HepG2 (cell line): ENCODE data around the gene PRUNE1. TPM values are rescaled to one million over a fixed set of nuclear protein-coding genes. Genes with fewer than 3 reads are reported as not detected.

Experiments used
- ATM ChIP-seq: fragments of 450-650 bp; IDR thresholded peaks from 2 replicates; pipeline ENCODE4 v1.7.1; 2017; ENCODE audit warnings: mild to moderate bottlenecking, borderline replicate concordance
- CEBPB ChIP-seq: IDR thresholded peaks from 2 replicates; pipeline ENCODE4 v1.6.1; 2011; ENCODE audit warnings: low read depth, low read length, improper control_type of control experiment, borderline replicate concordance
- CHD4 ChIP-seq: fragments of 200-600 bp; sonication (generic); IDR thresholded peaks from 2 replicates; pipeline ENCODE4 v1.7.0; 2017; ENCODE audit warnings: mild to moderate bottlenecking, low read length, borderline replicate concordance
- FOXA1 ChIP-seq, 2 experiments: fragments of 450-650 bp in 1 of 2; sonication (generic) in 1 of 2; formaldehyde crosslinking in 1 of 2; IDR thresholded peaks; 2 replicates each; pipeline versions ENCODE4 v1.4.0 to v1.6.1; 2016 to 2020; ENCODE audit warnings: missing genetic modification reagents in 1 of 2
- NR2C2 ChIP-seq: sonication (generic); formaldehyde crosslinking; IDR thresholded peaks from 2 replicates; pipeline ENCODE4 v1.4.0; 2020; ENCODE audit warnings: missing genetic modification reagents, mild to moderate bottlenecking, moderate library complexity, borderline replicate concordance
- NR2F2 ChIP-seq: IDR thresholded peaks from 2 replicates; pipeline ENCODE4 v1.6.1; 2012; ENCODE audit warnings: low read depth, inconsistent platforms, borderline replicate concordance
- RXRB ChIP-seq: IDR thresholded peaks from 2 replicates; pipeline ENCODE4 v1.6.1; 2016; ENCODE audit warnings: borderline replicate concordance, missing genetic modification reagents, missing compliant biosample characterization
- SALL1 ChIP-seq: sonication (generic); formaldehyde crosslinking; IDR thresholded peaks from 2 replicates; pipeline ENCODE4 v1.8.0; 2022; ENCODE audit warnings: mild to moderate bottlenecking, missing genetic modification reagents
- STAG1 ChIP-seq: sonication (generic); formaldehyde crosslinking; IDR thresholded peaks from 2 replicates; pipeline ENCODE4 v1.4.0; 2020; ENCODE audit warnings: missing genetic modification reagents
- THAP11 ChIP-seq: IDR thresholded peaks from 2 replicates; pipeline ENCODE4 v1.6.1; 2016; ENCODE audit warnings: missing biosample characterization, missing genetic modification reagents
- TOE1 ChIP-seq: sonication (generic); formaldehyde crosslinking; IDR thresholded peaks from 2 replicates; pipeline ENCODE4 v1.4.0; 2020; ENCODE audit warnings: mild to moderate bottlenecking, missing genetic modification reagents
- XRCC5 ChIP-seq: fragments of 200-400 bp; formaldehyde crosslinking; optimal IDR thresholded peaks from 2 replicates; pipeline ENCODE3; 2017; ENCODE audit warnings: mild to moderate bottlenecking, low read length
- ZFP91 ChIP-seq: sonication (generic); formaldehyde crosslinking; IDR thresholded peaks from 2 replicates; pipeline ENCODE4 v1.9.0; 2022; ENCODE audit warnings: missing genetic modification reagents, mild to moderate bottlenecking, borderline replicate concordance
- ZIK1 ChIP-seq: sonication (generic); formaldehyde crosslinking; IDR thresholded peaks from 2 replicates; pipeline ENCODE4 v1.5.0; 2020; ENCODE audit warnings: mild to moderate bottlenecking, low read depth, missing genetic modification reagents, borderline replicate concordance
- ZNF10 ChIP-seq: sonication (generic); formaldehyde crosslinking; IDR thresholded peaks from 2 replicates; pipeline ENCODE4 v1.4.0; 2020; ENCODE audit warnings: mild to moderate bottlenecking, low read depth, missing genetic modification reagents, borderline replicate concordance
- ZNF263 ChIP-seq: sonication (generic); formaldehyde crosslinking; IDR thresholded peaks from 2 replicates; pipeline ENCODE4 v1.4.0; 2020; ENCODE audit warnings: missing genetic modification reagents
- ZNF326 ChIP-seq: sonication (generic); formaldehyde crosslinking; IDR thresholded peaks from 2 replicates; pipeline ENCODE4 v1.4.0; 2020; ENCODE audit warnings: missing genetic modification reagents, borderline replicate concordance
- ZNF761 ChIP-seq: sonication (generic); formaldehyde crosslinking; conservative IDR thresholded peaks from 2 replicates; pipeline ENCODE4 v1.4.0; 2020; ENCODE audit warnings: mild to moderate bottlenecking, missing genetic modification reagents
- polyA plus RNA-seq, 8 experiments: library from polyadenylated mRNA; depleted of rRNA in 3 of 8; stranded (reverse) in 7 of 8; unstranded in 1 of 8; fragments of >200 nt; fragmentation: Illumina TruSeq in 4 of 8; extraction: Trizol in 4 of 8; gene quantifications; 2 replicates each; pipeline versions ENCODE4 v1.2.1 to v1.2.3, GENCODE V29; 2011 to 2016; ENCODE audit warnings: low read depth in 4 of 8, missing spikeins in 1 of 8, mixed read lengths in 1 of 8; ENCODE audit not compliant: insufficient read depth in 1 of 8
- total RNA-seq, 5 experiments: library from RNA; depleted of rRNA; stranded (reverse); fragments of >200 nt; fragmentation: Illumina TruSeq; extraction: Trizol; gene quantifications; 2 replicates each; pipeline ENCODE4 v1.2.3, GENCODE V29; 2016; ENCODE audit warnings: low read depth in 1 of 5

The PRUNE1 gene
- total and polyA plus RNA-seq, 2 of the 13 experiments (the other 11 are each of a cell fraction or from before 2014, with no cell fraction given), result 19.0 to 31.9 TPM

- no peak for TF ChIP-seq THAP11
- no peak for TF ChIP-seq NR2C2
- TF ChIP-seq ZIK1 (CRISPR knock-in tag), result no peak
- TF ChIP-seq XRCC5, result peak; percentile 1
- TF ChIP-seq TOE1, result no peak
- no peak for TF ChIP-seq ZNF326 (CRISPR knock-in tag)
- TF ChIP-seq NR2F2, result peak; percentile 14
- TF ChIP-seq ZNF10 (CRISPR knock-in tag), result no peak
- no peak for TF ChIP-seq ZFP91
- peak; percentile 72; the same call in 1 of the 2 replicates for TF ChIP-seq CEBPB
- no peak for TF ChIP-seq SALL1 (CRISPR knock-in tag)
- TF ChIP-seq FOXA1 (IDR thresholded peaks at IDR 0.05), result no peak
- TF ChIP-seq FOXA1 (CRISPR knock-in tag; IDR thresholded peaks at IDR 0.05), result peak; percentile 47
- TF ChIP-seq ATM, result no peak
- TF ChIP-seq CHD4, result no peak
- TF ChIP-seq ZNF761 (CRISPR knock-in tag), result no peak
- no peak for TF ChIP-seq ZNF263
- TF ChIP-seq STAG1, result 0 out of 2 replicates have a peak, but pooled peaks have one; percentile 4
- no peak for TF ChIP-seq RXRB (CRISPR knock-in tag)
Observed at GRCh38 chr1:151013518-151013917, 5.3 kb downstream of the PRUNE1 start (continued).
